AG10803 (cell line): Measurements from ENCODE around the gene C19orf85.

Source experiments
- DNase-seq: peaks from one replicate; pipeline ENCODE4 v3.0.0; 2010; ENCODE audit warnings: low read depth
- H3K4me3 ChIP-seq: 2 replicates; pipeline ENCODE4 v1.5.1; 2011; ENCODE audit warnings: mild to moderate bottlenecking, low read length, control low read depth
- CTCF ChIP-seq: conservative IDR thresholded peaks from 2 replicates; pipeline ENCODE4 v1.5.1; 2011; ENCODE audit warnings: mild to moderate bottlenecking, low read length, control low read depth, inconsistent platforms

Gene C19orf85

GRCh38 chr19:55473225-55474012 lies 8.9 kb upstream of the C19orf85 start:
- H3K4me3 ChIP-seq = no peak overlapping the region
- TF ChIP-seq CTCF = no peak
- DNase-seq = no peak

GRCh38 chr19:55472463-55472862 lies 7.9 kb upstream of the C19orf85 start:
- no peak overlapping the region for H3K4me3 ChIP-seq
- peak; percentile 86 for DNase-seq
- no peak for TF ChIP-seq CTCF

- no peak for TF ChIP-seq CTCF
- DNase-seq = no peak
- no peak overlapping the region for H3K4me3 ChIP-seq
Observed at GRCh38 chr19:55471266-55471665, 6.7 kb upstream of the C19orf85 start.

GRCh38 chr19:55468054-55468393 lies 3.5 kb upstream of the C19orf85 start:
- no peak overlapping the region for H3K4me3 ChIP-seq
- no peak for TF ChIP-seq CTCF
- no peak for DNase-seq

- peak; percentile 86 for DNase-seq
- H3K4me3 ChIP-seq = no peak overlapping the region
- TF ChIP-seq CTCF = peak; percentile 63
Observed at GRCh38 chr19:55467236-55468053, 2.9 kb upstream of the C19orf85 start.

- no peak overlapping the region for H3K4me3 ChIP-seq
- no peak for DNase-seq
- TF ChIP-seq CTCF = no peak
Observed at GRCh38 chr19:55466241-55466614, 1.7 kb upstream of the C19orf85 start.
